Fibroblast of lung (primary cell): ENCODE data around the gene SLC66A2. TPM values are rescaled to one million over a fixed set of nuclear protein-coding genes. Genes with fewer than 3 reads are reported as not detected.
"Not testable (repeated sequence)": the region's sequence is repeated elsewhere in the genome, so short reads cannot be mapped to it uniquely, and the experiment has no call there.

Experiments
- DNase-seq, 2 donors: peaks; one replicate each; pipeline versions ENCODE4 v3.0.0 to v3.0.0-alpha.2; 2010; ENCODE audit warnings: low read depth in 2 of 2
- H2AFZ ChIP-seq: 2 replicates; pipeline ENCODE4 v1.5.1; 2012; ENCODE audit warnings: low read length, control low read depth, inconsistent platforms
- H3K27ac ChIP-seq: 2 replicates; pipeline ENCODE4 v1.5.1; 2011; ENCODE audit warnings: low read length, control low read depth; ENCODE audit not compliant: insufficient read depth
- H3K27me3 ChIP-seq: 2 replicates; pipeline ENCODE4 v1.5.1; 2011; ENCODE audit warnings: mild to moderate bottlenecking, low read length; ENCODE audit not compliant: control insufficient read depth, insufficient read depth
- H3K36me3 ChIP-seq: 2 replicates; pipeline ENCODE4 v1.5.1; 2011; ENCODE audit warnings: low read length; ENCODE audit not compliant: control insufficient read depth, insufficient read depth
- H3K4me1 ChIP-seq: 2 replicates; pipeline ENCODE4 v1.5.1; 2011; ENCODE audit warnings: low read length; ENCODE audit not compliant: control insufficient read depth, insufficient read depth; ENCODE audit errors: extremely low read depth
- H3K4me2 ChIP-seq: 2 replicates; pipeline ENCODE4 v1.5.1; 2011; ENCODE audit warnings: low read length, control low read depth; ENCODE audit not compliant: insufficient read depth; ENCODE audit errors: extremely low read depth
- H3K4me3 ChIP-seq, 4 experiments: fragments of 200-600 bp in 1 of 4; sonication (generic) in 1 of 4; replicated peaks in 1 of 4; 2 replicates each; pipeline ENCODE4 v1.5.1; 2011 to 2016; ENCODE audit warnings: low read length in 4 of 4, low read depth in 3 of 4, mild to moderate bottlenecking in 3 of 4, control low read depth in 2 of 4, inconsistent platforms in 1 of 4, mixed read lengths in 1 of 4; ENCODE audit not compliant: insufficient read depth in 1 of 4; ENCODE audit errors: control extremely low read depth in 1 of 4
- H3K79me2 ChIP-seq: 2 replicates; pipeline ENCODE4 v1.5.1; 2012; ENCODE audit warnings: mild to moderate bottlenecking, low read length, inconsistent platforms; ENCODE audit not compliant: control insufficient read depth, insufficient read depth
- H3K9ac ChIP-seq: 2 replicates; pipeline ENCODE4 v1.5.1; 2011; ENCODE audit warnings: mild to moderate bottlenecking, low read length, control low read depth; ENCODE audit not compliant: insufficient read depth
- H3K9me3 ChIP-seq: 2 replicates; pipeline ENCODE4 v1.5.1; 2012; ENCODE audit warnings: low read depth, low read length; ENCODE audit not compliant: control insufficient read depth, insufficient read depth
- H4K20me1 ChIP-seq: 2 replicates; pipeline ENCODE4 v1.5.1; 2011; ENCODE audit warnings: low read length; ENCODE audit not compliant: control insufficient read depth, insufficient read depth; ENCODE audit errors: extremely low read depth
- CTCF ChIP-seq, 2 donors: IDR thresholded peaks in 1 of 2; conservative IDR thresholded peaks in 1 of 2; 1 replicate in 1 of 2; 2 replicates in 1 of 2; pipeline ENCODE4 v1.5.1; 2011 to 2012; ENCODE audit warnings: low read length in 2 of 2, control low read depth in 1 of 2, inconsistent platforms in 1 of 2, low read depth in 1 of 2, mild to moderate bottlenecking in 1 of 2
- EZH2 ChIP-seq: IDR thresholded peaks from 2 replicates; pipeline ENCODE4 v1.5.1; 2012; ENCODE audit warnings: low read length, control low read depth, mild to moderate bottlenecking; ENCODE audit errors: missing control alignments
- polyA plus RNA-seq, 2 donors: library from polyadenylated mRNA; depleted of rRNA in 1 of 2; stranded (reverse) in 1 of 2; unstranded in 1 of 2; fragments of >200 nt; gene quantifications; 2 replicates each; pipeline ENCODE4 v1.2.1, GENCODE V29; 2011 to 2012; ENCODE audit warnings: missing spikeins in 1 of 2
- total RNA-seq: library from RNA; depleted of rRNA; stranded (reverse); fragments of >200 nt; gene quantifications from 2 replicates; pipeline ENCODE4 v1.2.1, GENCODE V29; 2014

SLC66A2 gene
- total and polyA plus RNA-seq, 2 donors (not counting 1 experiment from before 2014, with no cell fraction given): 13.2 to 46.1 TPM

GRCh38 chr18:79879566-79879965, 71.9 kb downstream of the SLC66A2 start:
- H3K27ac ChIP-seq: no peak overlapping the region
- H3K36me3 ChIP-seq: no peaks in the 10 kb centered on the region
- TF ChIP-seq CTCF (conservative IDR thresholded peaks at IDR 0.05 in 1 of 2, IDR thresholded peaks at IDR 0.05 in 1 of 2; ENCODE audit: low read depth in 1 of 2, low read length in 2 of 2) (no peak), EZH2 (no peak)
- H3K4me3 ChIP-seq: no peak overlapping the region
- H3K4me1 ChIP-seq: no peaks in the 10 kb centered on the region
- H3K27me3 ChIP-seq: peaks cover under 1% of the 10 kb centered on the region
- no peaks in the 10 kb centered on the region for H3K79me2 ChIP-seq
- no peak overlapping the region for H3K4me2 ChIP-seq
- no peak for DNase-seq
- no peak overlapping the region for H3K9ac ChIP-seq
- no peak overlapping the region for H2AFZ ChIP-seq
- no peaks in the 10 kb centered on the region for H4K20me1 ChIP-seq
- H3K9me3 ChIP-seq: no peaks in the 10 kb centered on the region

DNA sequence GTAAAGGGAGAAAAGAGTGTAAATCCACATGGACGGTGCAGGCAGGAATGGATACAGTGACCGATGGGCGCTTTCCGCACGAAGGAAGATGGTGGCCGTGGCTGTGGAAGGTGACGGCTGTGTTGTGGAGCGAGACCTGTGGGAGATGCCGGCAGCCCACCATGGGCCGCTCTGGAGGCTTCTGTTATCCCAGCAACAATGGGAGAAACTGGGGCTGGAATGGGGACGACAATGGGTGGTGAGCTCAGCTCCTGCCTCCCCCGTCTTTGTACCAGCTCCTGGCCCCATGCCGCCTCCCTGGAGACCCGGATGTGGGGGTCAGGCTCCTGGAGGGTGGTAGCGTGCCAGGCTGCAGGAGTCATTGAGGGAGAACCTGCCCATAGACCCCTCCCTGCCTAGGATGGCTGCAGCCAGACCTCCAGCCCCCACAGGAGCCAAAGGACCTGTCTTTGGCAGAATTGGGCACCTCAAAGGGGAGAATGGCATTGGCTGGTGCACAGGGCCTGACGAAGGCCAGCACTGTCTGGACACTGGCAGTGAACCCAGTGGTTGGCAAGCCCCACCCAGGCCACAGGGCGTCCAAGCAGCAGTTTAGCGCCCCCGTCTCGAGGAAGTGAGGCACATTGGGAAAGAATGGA, 72.6 kb downstream of the SLC66A2 start:
- no peak overlapping the region for H3K4me3 ChIP-seq
- H4K20me1 ChIP-seq: no peaks in the 10 kb centered on the region
- DNase-seq: no peak
- H2AFZ ChIP-seq: no peak overlapping the region
- no peak for TF ChIP-seq CTCF (conservative IDR thresholded peaks at IDR 0.05 in 1 of 2, IDR thresholded peaks at IDR 0.05 in 1 of 2; ENCODE audit: low read depth in 1 of 2, low read length in 2 of 2)
- TF ChIP-seq EZH2: no peak
- no peak overlapping the region for H3K27ac ChIP-seq
- peaks cover 7% of the 10 kb centered on the region for H3K27me3 ChIP-seq
- no peaks in the 10 kb centered on the region for H3K36me3 ChIP-seq
- no peak overlapping the region for H3K4me2 ChIP-seq
- no peaks in the 10 kb centered on the region for H3K4me1 ChIP-seq
- H3K9ac ChIP-seq: no peak overlapping the region
- no peaks in the 10 kb centered on the region for H3K9me3 ChIP-seq
- H3K79me2 ChIP-seq: no peaks in the 10 kb centered on the region

GRCh38 chr18:79878246-79878645, 73.2 kb downstream of the SLC66A2 start:
- H3K9ac ChIP-seq, H3K4me2 ChIP-seq: not testable (repeated sequence)

More at GRCh38 chr18:79878246-79878645, 73.2 kb downstream of the SLC66A2 start:
- not testable (repeated sequence) for H3K79me2 ChIP-seq, H3K27me3 ChIP-seq, H3K27ac ChIP-seq, DNase-seq, H3K36me3 ChIP-seq, H3K9me3 ChIP-seq, H3K4me1 ChIP-seq, H3K4me3 ChIP-seq, H2AFZ ChIP-seq, H4K20me1 ChIP-seq
